OCI-M2 (cell line): ENCODE results near the gene IGFBP4.

Source experiments
- DNase-seq: peaks from one replicate; lab custom pipeline; 2025; ENCODE audit not compliant: unreplicated experiment; lab: John Stamatoyannopoulos, UW

Gene IGFBP4

GRCh38 chr17:40470932-40471828 lies 27.9 kb downstream of the IGFBP4 start:
- DNase-seq, result no peak

GRCh38 chr17:40471846-40472732 lies 28.8 kb downstream of the IGFBP4 start:
- no peak for DNase-seq

GRCh38 chr17:40472733-40473452 lies 29.6 kb downstream of the IGFBP4 start:
- no peak for DNase-seq

GRCh38 chr17:40473573-40474365 lies 30.5 kb downstream of the IGFBP4 start:
- no peak for DNase-seq

GRCh38 chr17:40474419-40475002 lies 31.3 kb downstream of the IGFBP4 start:
- DNase-seq, result no peak

- no peak for DNase-seq
Observed at GRCh38 chr17:40475234-40475908, 32.1 kb downstream of the IGFBP4 start.

GRCh38 chr17:40477796-40478195 lies 34.5 kb downstream of the IGFBP4 start:
- DNase-seq, result no peak

GRCh38 chr17:40478486-40478885 lies 35.2 kb downstream of the IGFBP4 start:
- no peak for DNase-seq

- DNase-seq, result no peak
Observed at GRCh38 chr17:40479754-40480480, 36.7 kb downstream of the IGFBP4 start.

- DNase-seq, result no peak
Observed at GRCh38 chr17:40480501-40481003, 37.3 kb downstream of the IGFBP4 start.

GRCh38 chr17:40481106-40481505 lies 37.9 kb downstream of the IGFBP4 start:
- no peak for DNase-seq

GRCh38 chr17:40482722-40483121 lies 39.5 kb downstream of the IGFBP4 start:
- DNase-seq, result no peak

- no peak for DNase-seq
Observed at GRCh38 chr17:40483679-40484078, 40.4 kb downstream of the IGFBP4 start.

GRCh38 chr17:40484285-40484972 lies 41.2 kb downstream of the IGFBP4 start:
- DNase-seq, result no peak

GRCh38 chr17:40484973-40485530 lies 41.8 kb downstream of the IGFBP4 start:
- no peak for DNase-seq

- DNase-seq, result no peak
Observed at GRCh38 chr17:40485851-40486521, 42.7 kb downstream of the IGFBP4 start.
